Brain microvascular endothelial cell (primary cell): ENCODE results near the gene FAM181B.

Source experiments
- DNase-seq: peaks from one replicate; pipeline ENCODE4 v3.0.0-alpha.2; 2020
- H3K27ac ChIP-seq: fragments of 250-450 bp; sonication (Bioruptor Pico); 2 replicates; pipeline ENCODE4 v1.5.1; 2020; ENCODE audit warnings: mild to moderate bottlenecking, moderate library complexity
- H3K27me3 ChIP-seq: fragments of 250-450 bp; sonication (Bioruptor Pico); replicated peaks from 2 replicates; pipeline ENCODE4 v1.5.1; 2020; ENCODE audit warnings: mild to moderate bottlenecking
- H3K36me3 ChIP-seq: fragments of 250-450 bp; sonication (Bioruptor Pico); replicated peaks from 2 replicates; pipeline ENCODE4 v1.5.1; 2020; ENCODE audit warnings: mild to moderate bottlenecking
- H3K4me3 ChIP-seq: 2 replicates; pipeline ENCODE4 v1.5.1; 2011; ENCODE audit warnings: low read depth, mild to moderate bottlenecking, control low read depth, low read length, moderate library complexity
- in situ Hi-C: cut with HindIII; loops from 2 replicates; pipeline ENCODE4 v1.10.0; 2017; ENCODE audit warnings: low sequenced_read_pairs, low pct_ligation_motif_present
- TF ChIP-seq, protein P1 (sequence below): IDR thresholded peaks from 2 replicates; pipeline ENCODE4 v1.5.1; 2011; ENCODE audit warnings: low read depth, mild to moderate bottlenecking, moderate library complexity, low read length, control low read depth, inconsistent platforms; ENCODE audit errors: missing control alignments

FAM181B gene, protein sequence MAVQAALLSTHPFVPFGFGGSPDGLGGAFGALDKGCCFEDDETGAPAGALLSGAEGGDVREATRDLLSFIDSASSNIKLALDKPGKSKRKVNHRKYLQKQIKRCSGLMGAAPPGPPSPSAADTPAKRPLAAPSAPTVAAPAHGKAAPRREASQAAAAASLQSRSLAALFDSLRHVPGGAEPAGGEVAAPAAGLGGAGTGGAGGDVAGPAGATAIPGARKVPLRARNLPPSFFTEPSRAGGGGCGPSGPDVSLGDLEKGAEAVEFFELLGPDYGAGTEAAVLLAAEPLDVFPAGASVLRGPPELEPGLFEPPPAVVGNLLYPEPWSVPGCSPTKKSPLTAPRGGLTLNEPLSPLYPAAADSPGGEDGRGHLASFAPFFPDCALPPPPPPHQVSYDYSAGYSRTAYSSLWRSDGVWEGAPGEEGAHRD

DNA sequence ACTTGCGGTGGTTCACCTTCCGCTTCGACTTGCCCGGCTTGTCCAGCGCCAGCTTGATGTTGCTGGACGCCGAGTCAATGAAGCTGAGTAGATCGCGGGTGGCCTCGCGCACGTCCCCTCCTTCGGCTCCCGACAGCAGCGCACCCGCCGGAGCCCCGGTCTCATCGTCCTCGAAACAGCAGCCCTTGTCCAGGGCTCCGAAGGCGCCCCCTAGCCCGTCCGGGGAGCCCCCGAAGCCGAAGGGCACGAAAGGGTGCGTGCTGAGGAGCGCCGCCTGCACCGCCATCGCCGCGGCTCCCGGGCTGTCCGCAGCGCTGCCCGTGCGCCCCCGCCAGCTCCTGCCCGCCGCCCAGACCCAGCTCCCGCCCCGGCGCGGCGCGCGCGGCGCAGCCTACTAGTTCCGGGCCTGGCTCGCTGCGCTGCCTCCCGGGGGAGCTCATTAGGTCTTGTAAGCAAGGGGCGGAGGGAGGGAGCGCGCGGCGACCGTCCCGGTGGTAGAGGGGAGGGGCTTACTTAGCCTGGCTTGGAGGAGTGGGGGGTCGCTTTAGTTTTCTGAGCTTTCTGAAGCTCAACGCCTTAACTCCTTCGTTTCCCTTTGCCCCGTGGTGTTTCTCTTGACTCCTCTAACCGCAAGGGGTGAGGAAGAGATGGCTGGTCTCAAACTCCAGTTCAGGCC, at the start of gene FAM181B:
Gene FAM181B, minus strand, starts transcription at position 421 of the 676 bp plus-strand sequence. Its CDS starts 135 bp downstream, at position 286.
- peaks cover 39% of the 10 kb centered on the region for H3K27me3 ChIP-seq
- TF ChIP-seq, protein P1, sequence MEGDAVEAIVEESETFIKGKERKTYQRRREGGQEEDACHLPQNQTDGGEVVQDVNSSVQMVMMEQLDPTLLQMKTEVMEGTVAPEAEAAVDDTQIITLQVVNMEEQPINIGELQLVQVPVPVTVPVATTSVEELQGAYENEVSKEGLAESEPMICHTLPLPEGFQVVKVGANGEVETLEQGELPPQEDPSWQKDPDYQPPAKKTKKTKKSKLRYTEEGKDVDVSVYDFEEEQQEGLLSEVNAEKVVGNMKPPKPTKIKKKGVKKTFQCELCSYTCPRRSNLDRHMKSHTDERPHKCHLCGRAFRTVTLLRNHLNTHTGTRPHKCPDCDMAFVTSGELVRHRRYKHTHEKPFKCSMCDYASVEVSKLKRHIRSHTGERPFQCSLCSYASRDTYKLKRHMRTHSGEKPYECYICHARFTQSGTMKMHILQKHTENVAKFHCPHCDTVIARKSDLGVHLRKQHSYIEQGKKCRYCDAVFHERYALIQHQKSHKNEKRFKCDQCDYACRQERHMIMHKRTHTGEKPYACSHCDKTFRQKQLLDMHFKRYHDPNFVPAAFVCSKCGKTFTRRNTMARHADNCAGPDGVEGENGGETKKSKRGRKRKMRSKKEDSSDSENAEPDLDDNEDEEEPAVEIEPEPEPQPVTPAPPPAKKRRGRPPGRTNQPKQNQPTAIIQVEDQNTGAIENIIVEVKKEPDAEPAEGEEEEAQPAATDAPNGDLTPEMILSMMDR = no peak
- no peak within 1 kb of the TSS for H3K27ac ChIP-seq
- H3K36me3 ChIP-seq = no peaks in the 10 kb centered on the region
- in situ Hi-C loops = no loop called here
- H3K4me3 ChIP-seq = peak within 1 kb of the TSS; percentile 52
- peak; percentile 6 for DNase-seq

DNA sequence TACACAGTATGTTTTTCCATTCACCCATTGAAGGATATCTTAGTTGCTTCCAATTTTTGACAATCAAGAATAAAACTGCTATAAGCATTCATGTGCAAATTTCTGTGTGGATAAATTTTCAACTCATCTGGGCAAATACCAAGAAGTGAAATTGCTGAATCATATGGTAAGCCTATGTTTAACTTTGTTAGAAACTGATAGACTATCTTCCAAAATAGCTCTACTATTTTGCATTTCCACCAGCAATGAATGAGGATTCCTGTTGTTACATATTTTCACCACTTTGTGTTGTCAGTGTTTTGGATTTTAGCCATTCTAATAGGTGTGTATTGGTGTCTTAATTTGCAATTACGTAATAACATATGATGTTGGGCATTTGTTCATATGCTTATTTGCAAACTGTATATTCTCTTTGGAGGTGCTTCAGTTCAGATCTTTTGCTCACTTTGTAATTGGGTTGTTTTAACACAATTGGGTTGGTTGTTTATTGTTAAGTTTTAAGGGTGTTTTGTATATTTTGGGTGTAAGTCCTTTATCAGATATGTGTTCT, 49.2 kb upstream of the FAM181B start:
- no peaks in the 10 kb centered on the region for H3K36me3 ChIP-seq
- DNase-seq = no peak
- H3K27ac ChIP-seq = no peak overlapping the region
- TF ChIP-seq, protein P1 = no peak
- H3K27me3 ChIP-seq = no peaks in the 10 kb centered on the region
- in situ Hi-C loops = no loop called here
- no peak overlapping the region for H3K4me3 ChIP-seq

DNA sequence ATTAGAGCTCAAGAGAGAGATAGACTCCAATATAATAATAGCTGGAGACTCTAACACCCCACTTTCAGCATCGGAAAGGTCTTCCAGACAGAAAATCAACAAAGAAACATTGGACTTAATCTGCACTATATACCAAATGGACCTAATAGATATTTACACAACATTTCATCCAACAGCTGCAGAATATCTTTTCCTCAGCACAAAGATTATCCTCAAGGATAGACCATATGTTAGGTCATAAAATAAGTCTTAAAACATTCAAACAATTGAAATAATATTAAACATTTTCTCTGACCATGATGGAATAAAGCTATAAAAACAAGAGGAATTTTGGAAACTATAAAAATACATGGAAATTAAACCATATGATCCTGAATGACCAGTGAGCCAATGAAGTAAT, 45.1 kb upstream of the FAM181B start:
- in situ Hi-C loops = no loop called here
- TF ChIP-seq, protein P1 = no peak
- no peak for DNase-seq

DNA sequence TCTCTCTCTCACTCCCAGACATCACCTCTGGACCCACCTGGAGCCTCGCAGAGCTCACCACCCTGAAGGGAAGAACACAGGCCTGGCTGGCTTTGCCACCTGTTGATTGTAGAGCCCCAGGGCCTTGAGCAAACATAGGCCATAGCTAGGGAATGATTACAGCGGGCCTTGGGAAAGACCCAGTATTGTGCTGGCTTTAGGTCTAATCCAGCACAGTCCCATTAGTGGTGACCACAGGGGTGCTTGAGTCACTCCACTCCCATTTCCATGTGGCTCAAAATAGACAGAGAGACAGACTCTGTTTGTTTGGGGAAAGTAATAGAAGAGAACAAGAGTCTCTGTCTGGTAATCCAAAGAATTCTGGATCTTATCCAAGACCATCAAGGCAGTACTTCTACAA, 42.7 kb upstream of the FAM181B start:
- Histone ChIP-seq H3K36me3 (no peaks in the 10 kb centered on the region), H3K27me3 (no peaks in the 10 kb centered on the region), H3K27ac (no peak overlapping the region), H3K4me3 (no peak overlapping the region)
- TF ChIP-seq, protein P1 = no peak
- in situ Hi-C loops = no loop called here
- peak; percentile 41 for DNase-seq

More for the DNA sequence above, 45.1 kb upstream of the FAM181B start:
- Histone ChIP-seq H3K27me3 (no peaks in the 10 kb centered on the region), H3K27ac (no peak overlapping the region), H3K36me3 (no peaks in the 10 kb centered on the region), H3K4me3 (no peak overlapping the region)

DNA sequence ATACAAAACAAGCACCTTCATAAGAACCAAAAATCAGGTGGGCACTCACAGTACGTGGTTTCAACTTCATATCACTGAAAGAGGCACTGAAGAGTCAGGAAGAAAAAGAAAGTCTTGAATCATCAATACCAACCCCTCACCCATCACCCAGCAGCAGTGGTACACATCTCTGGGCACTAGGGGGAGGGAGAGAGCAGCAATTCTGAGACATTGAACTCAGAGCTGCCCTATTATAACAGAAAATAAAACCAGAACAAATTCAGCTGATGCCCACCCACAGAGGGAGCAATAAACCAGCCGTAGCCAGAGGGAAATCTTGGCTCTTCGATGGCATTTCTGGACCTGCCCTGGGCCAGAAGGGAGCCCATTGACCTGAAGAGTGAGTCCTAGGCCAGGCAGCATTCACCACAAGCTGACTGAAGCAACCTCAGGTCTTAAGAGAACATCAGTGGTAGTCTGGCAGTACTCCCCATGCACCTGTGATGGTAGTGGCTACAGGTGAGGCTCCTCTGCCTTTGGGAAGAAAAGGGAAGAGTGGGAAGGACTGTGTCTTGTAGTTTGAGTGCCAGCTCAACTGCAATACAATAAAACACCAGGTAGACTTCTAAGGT, 42.2 kb upstream of the FAM181B start:
- DNase-seq = peak; percentile 67

More for the DNA sequence above, 42.2 kb upstream of the FAM181B start:
- Histone ChIP-seq H3K27me3 (no peaks in the 10 kb centered on the region), H3K4me3 (no peak overlapping the region), H3K27ac (no peak overlapping the region), H3K36me3 (no peaks in the 10 kb centered on the region)
- TF ChIP-seq, protein P1 = peak; percentile 93
- in situ Hi-C loops = no loop called here
